ENCODE measurements around the gene YJEFN3.

The YJEFN3 gene

DNA sequence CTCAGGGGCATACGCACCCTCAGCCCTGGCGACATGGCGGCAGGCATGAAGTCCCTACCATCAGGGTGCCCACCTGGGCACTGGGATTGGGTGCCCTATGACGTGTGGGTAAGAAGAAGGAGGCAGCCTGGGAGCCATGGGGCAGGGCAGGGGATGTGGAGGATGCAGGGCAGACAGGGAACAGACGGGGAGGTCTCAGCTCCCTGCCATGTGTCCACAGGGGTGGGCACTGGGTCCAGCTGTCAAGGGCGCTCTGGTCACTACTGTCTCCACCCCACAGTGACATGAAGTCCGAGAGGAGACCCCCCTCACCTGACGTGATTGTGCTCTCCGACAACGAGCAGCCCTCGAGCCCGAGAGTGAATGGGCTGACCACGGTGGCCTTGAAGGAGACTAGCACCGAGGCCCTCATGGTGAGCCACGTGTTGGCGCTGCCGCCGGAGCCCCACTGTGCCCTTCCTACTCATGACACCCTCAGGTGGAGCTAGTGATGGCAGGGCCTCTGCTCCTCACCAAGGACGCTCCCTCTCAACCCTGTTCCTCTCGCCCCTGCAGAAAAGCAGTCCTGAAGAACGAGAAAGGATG lies 36.6 kb upstream of the YJEFN3 start:
- TF ChIP-seq, protein P1, sequence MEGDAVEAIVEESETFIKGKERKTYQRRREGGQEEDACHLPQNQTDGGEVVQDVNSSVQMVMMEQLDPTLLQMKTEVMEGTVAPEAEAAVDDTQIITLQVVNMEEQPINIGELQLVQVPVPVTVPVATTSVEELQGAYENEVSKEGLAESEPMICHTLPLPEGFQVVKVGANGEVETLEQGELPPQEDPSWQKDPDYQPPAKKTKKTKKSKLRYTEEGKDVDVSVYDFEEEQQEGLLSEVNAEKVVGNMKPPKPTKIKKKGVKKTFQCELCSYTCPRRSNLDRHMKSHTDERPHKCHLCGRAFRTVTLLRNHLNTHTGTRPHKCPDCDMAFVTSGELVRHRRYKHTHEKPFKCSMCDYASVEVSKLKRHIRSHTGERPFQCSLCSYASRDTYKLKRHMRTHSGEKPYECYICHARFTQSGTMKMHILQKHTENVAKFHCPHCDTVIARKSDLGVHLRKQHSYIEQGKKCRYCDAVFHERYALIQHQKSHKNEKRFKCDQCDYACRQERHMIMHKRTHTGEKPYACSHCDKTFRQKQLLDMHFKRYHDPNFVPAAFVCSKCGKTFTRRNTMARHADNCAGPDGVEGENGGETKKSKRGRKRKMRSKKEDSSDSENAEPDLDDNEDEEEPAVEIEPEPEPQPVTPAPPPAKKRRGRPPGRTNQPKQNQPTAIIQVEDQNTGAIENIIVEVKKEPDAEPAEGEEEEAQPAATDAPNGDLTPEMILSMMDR (IDR thresholded peaks at IDR 0.05; ENCODE audit: low read depth, low read length) = no peak
- H3K4me3 ChIP-seq (ENCODE audit: low read depth, low read length) = no peak overlapping the region

DNA sequence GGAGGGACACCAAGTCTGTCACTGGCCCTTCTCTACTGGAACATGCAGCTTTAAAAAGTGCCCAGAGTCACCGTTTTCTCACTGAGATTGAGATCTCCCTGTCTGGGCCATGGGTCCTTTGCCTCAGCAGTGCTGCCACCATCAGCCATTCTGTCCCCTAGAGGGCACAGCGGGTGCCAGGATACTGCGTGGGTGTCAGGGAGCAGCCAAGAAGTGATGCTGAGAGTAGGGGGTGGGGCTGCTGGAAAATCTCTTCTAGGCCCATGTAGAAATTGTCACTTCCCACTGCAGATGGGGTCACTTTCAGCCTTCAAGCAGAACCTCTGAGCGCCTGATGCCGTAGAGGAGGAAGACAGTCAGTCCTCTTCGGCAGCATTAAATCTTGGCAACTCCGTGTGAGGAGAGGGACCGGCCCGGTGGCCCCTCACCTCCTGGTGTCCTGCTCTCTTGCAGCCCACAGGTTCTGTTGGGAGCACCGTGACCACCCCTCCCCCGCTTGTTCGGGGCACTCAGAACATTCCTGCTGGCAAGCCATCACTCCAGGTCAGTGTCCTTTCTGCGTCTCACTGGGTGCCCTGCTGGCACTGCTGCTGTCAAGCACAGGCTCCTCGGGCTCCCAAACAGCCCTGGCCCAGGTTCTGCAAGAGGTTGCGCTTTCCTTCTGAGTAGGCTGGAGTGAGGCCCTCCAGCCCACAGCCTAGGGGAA lies 34.7 kb upstream of the YJEFN3 start:
- TF ChIP-seq, protein P1 (IDR thresholded peaks at IDR 0.05; ENCODE audit: low read depth, low read length) = no peak
- H3K4me3 ChIP-seq (ENCODE audit: low read depth, low read length) = no peak overlapping the region

DNA sequence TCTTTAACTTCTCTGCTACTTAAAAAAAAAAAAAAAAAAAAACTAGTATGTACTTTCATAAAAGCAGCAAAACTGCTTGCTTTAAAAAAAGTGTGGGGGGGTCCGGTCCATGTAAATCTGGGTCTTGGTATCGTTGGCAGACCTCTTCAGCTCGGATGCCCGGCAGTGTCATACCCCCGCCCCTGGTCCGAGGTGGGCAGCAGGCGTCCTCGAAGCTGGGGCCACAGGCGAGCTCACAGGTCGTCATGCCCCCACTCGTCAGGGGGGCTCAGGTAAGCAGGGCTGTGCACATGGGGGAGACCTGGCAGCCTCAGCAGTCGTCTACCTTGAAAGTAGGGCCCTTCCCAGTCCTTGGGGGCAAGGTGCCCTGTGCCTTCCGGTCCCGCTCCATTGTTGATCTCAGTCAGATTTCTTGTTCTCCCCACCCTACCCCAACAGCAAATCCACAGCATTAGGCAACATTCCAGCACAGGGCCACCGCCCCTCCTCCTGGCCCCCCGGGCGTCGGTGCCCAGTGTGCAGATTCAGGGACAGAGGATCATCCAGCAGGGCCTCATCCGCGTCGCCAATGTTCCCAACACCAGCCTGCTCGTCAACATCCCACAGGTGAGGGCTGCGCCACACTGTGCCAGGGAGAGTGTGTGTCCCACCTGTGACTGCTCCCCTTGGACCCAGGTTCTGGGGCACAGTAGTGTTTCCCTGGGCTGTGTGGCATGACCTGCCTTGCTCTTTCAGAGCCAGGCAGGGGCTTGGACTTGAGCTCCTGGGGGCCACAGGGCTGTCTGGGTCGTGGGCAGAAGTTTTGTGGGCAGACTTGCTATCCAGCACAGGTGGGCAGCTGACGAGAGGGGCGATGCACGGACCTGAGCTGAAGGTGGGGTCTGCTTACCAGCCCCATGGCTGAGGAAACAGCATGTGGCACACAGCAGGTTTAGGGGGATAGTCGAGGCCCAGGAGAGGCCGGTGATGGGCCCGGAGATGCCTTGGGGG lies 32.8 kb upstream of the YJEFN3 start:
- TF ChIP-seq, protein P1 (IDR thresholded peaks at IDR 0.05; ENCODE audit: low read depth, low read length) = no peak

DNA sequence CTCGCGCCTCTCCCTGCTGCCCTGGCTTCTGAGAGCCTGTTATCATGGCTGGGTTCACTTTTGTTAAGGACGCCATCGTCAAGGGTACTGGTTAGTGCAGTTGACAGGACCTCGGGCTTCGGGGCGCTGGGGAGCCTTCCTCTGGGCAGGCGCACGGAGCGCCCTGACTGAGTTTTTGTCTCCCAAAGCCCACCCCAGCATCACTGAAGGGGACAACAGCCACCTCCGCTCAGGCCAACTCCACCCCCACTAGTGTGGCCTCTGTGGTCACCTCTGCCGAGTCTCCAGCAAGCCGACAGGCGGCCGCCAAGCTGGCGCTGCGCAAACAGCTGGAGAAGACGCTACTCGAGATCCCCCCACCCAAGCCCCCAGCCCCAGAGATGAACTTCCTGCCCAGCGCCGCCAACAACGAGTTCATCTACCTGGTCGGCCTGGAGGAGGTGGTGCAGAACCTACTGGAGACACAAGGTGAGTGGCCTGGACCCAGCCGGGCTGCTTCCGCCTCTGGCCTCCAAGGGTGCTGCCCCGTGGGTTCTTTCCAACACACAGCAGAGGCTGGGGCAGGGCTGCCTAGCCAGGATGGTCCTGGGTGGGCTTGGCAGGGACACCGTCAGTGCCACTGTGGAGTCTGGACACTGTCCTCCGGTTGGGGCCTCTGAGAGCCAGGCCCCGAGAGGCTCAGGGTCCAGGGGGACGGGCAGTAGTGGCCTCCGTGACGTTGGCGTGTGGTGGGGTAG lies 30.3 kb upstream of the YJEFN3 start:
- H3K4me3 ChIP-seq (ENCODE audit: low read depth, low read length) = no peak overlapping the region
- TF ChIP-seq, protein P1 (IDR thresholded peaks at IDR 0.05; ENCODE audit: low read depth, low read length) = no peak

More for the DNA sequence above, 32.8 kb upstream of the YJEFN3 start:
- H3K4me3 ChIP-seq (ENCODE audit: low read depth, low read length) = no peak overlapping the region

DNA sequence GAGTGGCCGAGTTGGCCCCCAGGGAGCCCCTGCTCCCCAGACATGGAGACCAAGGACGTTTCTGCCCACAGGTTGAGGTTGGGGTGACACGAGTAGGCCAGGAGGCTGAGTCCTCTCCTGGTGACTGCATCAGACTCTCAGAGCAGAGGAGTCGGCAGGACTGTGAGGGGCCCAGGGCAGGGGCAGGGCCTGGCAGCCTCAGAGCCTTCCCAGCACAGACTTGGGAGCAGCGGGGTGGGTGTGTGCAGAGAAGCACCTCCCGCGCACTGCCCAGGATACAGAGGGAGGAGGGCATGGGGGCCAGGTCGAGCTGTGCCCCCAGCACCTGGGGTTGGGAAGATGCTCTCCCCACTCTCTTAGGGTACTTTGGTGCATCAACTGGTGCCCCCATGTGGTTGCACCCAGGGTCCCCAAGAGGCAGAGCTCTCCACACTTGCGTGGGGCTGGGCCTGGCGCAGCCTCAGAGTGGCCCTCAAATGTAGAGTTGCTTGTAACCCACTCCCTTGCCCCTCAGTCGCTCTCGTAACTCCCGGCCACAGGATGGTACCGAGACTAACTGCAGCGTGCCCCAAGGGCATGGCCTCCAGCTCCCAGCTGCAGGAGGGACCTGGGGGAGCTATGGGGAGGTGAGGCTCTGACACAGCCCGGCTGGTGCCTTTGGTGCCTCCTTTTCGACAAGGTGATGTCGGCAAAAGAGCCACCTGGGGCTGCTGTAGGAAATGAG lies 29.3 kb upstream of the YJEFN3 start:
- TF ChIP-seq, protein P1 (IDR thresholded peaks at IDR 0.05; ENCODE audit: low read depth, low read length) = no peak
- H3K4me3 ChIP-seq (ENCODE audit: low read depth, low read length) = no peak overlapping the region

DNA sequence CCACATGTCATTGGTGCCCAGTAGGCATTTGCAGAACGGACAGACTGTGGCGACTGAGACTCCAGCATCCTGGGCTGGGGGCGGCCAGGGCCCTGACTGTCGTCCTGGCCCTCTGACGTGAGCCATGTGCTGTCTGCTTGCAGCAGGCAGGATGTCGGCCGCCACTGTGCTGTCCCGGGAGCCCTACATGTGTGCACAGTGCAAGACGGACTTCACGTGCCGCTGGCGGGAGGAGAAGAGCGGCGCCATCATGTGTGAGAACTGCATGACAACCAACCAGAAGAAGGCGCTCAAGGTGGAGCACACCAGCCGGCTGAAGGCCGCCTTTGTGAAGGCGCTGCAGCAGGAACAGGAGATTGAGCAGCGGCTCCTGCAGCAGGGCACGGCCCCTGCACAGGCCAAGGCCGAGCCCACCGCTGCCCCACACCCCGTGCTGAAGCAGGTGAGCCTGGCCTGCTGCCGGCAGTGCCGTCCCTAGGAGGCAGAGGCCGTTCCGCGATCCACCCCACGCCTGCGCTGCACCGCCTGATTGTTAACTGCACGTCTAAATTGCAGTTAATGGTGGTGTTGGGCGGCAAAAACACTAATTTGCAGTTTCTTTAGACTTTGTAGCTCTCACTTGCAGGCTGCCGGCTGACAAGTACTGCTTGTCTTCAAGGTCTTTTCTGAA lies 27.6 kb upstream of the YJEFN3 start:
- TF ChIP-seq, protein P1 (IDR thresholded peaks at IDR 0.05; ENCODE audit: low read depth, low read length) = no peak
- no peak overlapping the region for H3K4me3 ChIP-seq (ENCODE audit: low read depth, low read length)
